GM18858 (cell line): ENCODE data around the gene CD101.
"Not testable (repeated sequence)": the region's sequence is repeated elsewhere in the genome, so short reads cannot be mapped to it uniquely, and the experiment has no call there.

Experiments
- ATAC-seq: cut with Tn5 transposase; IDR thresholded peaks from one replicate; pipeline ENCODE4 v1.9.1; 2021; ENCODE audit not compliant: unreplicated experiment

Gene CD101, protein sequence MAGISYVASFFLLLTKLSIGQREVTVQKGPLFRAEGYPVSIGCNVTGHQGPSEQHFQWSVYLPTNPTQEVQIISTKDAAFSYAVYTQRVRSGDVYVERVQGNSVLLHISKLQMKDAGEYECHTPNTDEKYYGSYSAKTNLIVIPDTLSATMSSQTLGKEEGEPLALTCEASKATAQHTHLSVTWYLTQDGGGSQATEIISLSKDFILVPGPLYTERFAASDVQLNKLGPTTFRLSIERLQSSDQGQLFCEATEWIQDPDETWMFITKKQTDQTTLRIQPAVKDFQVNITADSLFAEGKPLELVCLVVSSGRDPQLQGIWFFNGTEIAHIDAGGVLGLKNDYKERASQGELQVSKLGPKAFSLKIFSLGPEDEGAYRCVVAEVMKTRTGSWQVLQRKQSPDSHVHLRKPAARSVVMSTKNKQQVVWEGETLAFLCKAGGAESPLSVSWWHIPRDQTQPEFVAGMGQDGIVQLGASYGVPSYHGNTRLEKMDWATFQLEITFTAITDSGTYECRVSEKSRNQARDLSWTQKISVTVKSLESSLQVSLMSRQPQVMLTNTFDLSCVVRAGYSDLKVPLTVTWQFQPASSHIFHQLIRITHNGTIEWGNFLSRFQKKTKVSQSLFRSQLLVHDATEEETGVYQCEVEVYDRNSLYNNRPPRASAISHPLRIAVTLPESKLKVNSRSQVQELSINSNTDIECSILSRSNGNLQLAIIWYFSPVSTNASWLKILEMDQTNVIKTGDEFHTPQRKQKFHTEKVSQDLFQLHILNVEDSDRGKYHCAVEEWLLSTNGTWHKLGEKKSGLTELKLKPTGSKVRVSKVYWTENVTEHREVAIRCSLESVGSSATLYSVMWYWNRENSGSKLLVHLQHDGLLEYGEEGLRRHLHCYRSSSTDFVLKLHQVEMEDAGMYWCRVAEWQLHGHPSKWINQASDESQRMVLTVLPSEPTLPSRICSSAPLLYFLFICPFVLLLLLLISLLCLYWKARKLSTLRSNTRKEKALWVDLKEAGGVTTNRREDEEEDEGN

DNA sequence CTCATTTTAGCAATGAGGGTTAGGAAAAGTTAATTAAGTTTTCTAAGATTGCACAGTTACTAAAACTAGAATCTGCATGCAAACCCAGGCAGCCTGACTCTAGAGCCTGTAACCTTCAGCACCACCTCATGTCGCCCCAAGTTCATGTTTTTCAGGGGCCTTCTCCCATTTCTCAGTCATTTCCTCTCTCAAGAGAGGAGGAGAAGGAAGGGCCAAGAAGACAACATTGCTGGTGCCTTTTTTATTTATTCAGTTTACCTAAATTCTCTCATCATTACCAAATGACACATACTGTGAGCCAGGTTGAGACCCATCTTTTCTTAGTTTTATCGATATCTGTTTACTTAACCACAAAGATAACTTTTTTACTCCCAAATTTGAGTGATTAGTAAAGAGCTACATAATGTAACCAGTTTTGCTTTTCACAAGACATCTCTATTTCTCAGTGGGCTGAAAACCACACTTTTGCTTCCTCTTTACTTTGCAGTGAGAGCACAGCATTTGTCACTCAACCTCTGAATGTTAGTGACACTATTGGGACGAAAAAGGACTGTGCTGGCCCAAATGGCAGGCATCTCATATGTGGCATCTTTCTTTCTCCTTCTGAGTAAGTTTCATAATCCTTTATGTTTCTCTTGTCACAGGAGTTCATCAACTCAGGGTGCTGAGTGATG, at the start of gene CD101:
TSS of gene CD101 (plus strand) at position 507 of the 674 bp plus-strand sequence. CDS start at position 565, 58 bp downstream.
- ATAC-seq: peak; percentile 97

DNA sequence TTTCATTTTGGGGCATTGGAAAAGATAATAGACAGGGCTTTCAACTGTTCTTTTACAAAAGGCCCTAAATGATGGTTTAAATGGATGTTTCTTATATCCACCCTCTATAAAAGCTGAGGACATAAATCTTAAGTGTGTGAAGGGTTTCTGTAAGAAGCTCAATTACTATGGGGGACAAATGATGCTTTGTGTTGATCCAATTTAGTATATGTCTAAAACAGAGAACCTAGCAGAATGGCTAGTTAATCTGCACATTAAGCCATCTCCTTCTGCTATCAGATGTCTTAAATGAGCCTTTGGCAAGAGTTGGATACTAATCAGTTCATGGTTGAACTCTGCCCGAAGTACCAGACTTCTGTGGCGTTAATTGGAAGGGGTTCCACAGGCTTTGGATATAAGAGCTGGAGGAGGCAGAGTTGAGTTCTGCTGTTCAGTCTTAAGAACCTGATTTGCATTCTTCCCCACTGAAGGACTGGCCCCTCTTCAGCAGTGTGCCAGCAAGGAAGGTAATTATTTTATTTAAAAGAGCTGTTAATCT, 48.8 kb upstream of the CD101 start:
- no peak for ATAC-seq

DNA sequence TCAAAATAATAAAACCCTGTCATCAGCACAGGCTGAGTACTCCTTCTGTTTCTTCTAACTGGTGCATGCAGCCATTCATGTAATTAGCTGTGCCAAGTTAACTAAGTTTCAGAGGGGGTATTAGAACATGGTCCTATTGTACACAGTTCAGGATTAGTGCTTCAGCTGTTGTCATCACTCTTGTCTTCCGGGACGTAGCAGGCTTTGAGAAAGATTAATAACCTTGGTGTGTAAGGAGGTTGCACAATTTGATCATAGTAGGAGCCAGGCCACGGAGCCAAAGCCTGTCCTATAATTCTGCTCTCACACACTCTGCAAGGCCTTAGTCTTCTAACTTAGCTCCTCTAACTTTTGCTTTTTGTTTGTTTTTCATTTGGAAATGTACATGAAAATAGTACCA, 47.1 kb upstream of the CD101 start:
- no peak for ATAC-seq

DNA sequence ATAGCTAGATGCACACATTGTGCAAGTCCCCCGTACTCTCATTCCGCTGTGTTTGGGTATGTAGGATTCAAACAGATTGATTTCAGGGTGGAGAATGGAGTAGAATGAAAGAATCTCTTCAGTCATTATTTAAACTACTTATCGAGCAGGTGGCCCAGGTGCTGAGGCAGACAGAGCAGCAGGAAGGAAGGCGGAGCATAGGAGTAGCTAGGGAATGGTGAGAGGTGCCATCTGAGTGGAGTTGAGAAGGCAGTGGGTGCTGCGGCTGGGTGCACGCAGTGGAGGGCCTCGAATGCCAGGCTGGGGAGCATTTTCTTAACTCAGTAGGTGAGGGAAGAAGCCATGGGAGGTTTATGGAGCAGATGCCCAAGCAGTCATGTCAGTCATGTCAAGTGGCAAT, 45.2 kb upstream of the CD101 start:
- no peak for ATAC-seq

DNA sequence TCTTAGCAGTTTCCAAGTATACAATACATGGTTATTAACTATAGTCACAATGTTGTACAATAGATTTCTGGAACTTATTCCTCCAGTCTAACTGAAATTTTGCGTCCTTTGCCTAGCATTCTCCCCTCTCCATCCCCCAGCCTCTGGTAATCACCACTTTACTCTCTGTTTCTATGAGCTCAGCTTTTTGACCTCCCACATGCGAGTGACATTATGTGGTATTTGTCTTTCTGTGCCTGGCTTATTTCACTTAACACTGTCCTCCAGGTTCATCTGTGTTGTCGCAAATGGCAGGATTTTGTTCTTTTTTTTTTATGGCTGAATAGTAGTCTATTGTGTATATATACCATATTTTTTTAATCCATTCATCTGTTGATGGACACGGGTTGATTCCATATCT, 43.9 kb upstream of the CD101 start:
- no peak for ATAC-seq

DNA sequence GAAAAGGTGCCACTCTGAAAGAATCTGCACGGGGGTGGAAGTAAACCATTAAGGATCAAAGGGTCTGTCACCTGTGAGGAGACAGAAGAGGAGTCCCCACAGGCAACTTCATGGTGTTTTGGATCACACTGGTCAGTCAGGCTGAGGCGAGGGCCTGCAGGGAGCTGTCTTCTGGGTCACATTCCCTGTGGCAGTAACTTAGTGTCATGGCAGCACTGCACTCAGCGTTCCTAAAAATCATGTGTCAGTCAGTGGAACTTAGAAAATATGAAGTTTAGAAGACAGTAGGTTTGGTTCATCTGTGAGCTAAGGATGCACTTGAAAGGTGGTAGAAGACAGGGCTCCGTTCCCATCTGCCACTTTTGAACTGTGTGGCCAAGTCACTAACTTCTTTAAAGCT, 43.5 kb upstream of the CD101 start:
- ATAC-seq: no peak

DNA sequence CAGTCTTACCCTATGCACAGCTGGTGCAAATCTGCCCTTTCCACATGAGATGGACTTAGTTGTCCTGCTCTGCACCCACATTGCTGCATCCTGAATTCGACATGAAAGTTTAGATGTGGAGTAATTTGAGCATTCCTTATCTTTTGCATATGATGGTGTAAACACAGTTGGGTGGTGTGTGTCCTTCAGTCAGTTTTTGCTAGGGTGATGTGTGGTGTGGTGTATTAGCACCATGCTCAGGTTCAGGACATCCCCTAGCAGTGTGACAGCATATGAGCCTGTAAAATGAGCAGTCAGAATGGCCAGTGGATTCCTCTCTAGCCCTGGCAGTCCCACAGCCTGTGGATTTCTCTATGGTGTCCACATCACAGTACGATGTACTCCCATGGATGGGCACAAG, 42.6 kb upstream of the CD101 start:
- no peak for ATAC-seq

DNA sequence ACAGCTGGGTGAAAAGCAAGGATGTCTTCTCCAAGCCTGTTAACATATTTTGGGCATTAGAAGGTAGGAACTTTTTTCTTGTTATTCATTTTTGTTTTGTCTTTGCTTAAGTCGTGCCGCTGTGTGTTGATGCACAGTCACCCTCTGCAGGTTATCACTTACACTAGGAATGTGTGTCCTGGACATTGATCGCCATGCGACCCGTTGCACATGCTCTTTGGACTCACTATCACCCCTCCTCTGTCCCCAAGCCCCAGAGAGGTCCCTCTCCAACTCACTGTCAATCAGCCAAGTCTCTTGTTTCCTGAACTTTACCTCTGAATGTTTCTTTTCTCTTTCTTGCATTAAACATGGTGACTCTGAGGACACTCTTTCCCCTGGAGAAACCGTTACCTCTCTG, 40.0 kb upstream of the CD101 start:
- ATAC-seq: no peak

DNA sequence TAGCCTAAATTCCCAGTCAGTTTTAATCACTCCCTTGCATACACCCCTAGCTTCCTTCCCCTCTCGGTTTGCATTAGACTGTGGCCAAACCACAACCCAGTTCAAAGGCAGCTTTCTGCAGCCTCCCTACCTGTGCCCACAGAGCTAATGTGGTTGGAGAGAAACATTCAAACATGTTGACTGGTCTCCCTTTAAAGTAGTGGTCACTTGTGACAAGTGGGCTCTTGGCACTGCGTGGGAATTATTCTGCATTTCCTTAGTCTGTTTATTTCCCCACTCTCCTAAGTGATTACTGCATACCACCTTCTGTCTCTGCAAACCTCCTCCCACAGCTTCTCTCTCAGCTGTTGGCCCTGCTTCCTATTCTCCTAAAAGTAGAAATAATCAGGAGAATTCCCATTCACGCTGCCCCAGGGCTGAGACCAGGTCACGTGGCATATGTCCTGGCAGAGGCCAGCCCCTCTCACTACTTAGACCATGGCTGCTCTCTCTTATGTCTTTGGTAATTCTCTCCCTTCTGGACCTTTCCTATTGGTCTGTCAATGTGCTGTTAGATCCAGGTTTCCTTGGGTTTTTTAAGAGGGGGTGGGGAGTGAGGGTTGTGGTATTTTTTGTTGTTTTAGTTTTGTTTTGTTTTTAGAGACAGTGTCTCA, 38.4 kb upstream of the CD101 start:
- no peak for ATAC-seq

DNA sequence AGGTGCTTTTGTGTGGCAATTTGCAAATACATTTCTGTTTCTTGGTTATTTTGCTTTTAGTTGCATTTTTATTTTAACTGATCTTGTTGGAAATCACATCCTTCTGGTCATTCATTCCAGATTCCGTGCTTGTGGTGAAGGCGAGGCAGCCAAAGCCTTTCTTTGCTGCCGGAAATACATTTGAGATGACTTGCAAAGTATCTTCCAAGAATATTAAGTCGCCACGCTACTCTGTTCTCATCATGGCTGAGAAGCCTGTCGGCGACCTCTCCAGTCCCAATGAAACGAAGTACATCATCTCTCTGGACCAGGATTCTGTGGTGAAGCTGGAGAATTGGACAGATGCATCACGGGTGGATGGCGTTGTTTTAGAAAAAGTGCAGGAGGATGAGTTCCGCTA, 34.8 kb upstream of the CD101 start:
- no peak for ATAC-seq

DNA sequence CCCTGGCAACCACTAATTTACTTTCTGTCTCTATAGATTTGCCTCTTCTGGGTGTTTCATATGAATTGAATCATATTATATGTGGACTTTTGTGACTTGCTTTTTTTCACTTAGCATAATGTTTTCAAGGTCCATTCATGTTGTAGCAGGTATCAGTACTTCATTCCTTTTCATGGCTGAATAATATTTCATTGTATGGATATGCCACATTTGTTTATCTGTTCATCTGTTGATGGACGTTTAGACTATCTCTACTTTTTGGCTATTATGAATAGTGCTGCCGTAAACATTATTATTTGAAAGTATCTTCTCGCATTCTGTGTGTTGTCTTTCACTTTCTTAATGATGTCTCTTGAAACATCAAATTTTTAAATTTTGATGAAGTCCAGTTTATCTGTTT, 32.8 kb upstream of the CD101 start:
- no peak for ATAC-seq

DNA sequence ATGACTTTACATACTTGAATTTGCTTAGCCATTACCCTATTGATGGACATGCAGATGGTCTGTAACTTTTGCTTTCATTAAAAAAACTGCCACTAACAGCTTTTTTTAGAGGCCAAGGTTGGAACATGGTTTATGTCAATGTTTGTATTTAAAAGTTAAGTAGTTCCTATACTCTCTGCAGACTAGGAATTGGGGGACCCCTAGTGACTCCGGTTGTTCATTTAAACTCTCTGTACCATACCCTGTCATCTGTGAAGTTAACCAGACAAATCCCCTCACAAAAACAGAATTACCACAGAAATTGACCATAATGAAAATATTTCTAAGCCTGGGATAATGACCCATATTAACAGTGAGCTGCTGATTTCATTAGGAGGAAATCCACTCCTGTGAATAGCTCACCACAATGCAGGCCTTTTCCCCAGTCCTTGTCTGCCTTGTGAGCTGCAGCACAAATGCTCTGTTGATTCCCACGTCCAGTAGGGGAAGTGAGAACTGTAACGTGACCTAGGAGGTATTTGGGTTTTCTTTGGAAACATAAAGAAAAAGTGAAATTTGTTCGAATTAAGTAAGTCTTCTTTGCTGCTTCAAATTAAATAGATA, 30.2 kb upstream of the CD101 start:
- ATAC-seq: no peak

DNA sequence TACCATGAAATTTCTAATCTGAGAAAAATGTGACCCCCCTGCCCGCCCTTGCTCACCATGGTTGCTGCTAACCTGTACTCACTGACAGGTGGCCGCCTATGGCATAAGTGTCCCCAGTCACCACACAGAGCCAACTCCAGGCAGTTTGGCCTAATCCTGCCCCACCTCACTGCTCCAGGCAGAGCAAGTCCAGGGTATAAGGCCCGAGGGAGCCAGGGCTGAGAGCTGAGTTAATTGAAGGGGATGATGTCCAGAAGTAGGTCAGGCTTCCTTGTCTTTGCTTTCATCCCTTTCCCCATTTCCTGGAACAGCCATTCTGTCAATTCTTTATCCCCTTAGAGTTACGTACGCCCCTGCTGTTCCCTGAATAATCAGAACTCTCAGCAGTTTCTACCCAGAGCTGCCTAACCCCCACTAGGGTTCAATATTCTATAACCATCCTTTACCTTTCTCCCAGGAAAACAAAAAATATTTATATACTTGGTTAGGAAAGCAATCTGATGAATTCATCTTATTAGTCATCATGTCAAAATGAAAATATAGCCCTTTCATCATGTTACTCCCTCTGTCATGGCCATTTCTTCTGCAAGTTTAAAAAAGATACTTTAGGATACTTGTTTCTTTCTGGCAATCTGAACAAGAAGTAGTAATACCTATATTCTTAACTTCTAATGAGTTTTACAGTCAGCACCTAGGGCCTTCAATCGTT, 29.4 kb upstream of the CD101 start:
- no peak for ATAC-seq

DNA sequence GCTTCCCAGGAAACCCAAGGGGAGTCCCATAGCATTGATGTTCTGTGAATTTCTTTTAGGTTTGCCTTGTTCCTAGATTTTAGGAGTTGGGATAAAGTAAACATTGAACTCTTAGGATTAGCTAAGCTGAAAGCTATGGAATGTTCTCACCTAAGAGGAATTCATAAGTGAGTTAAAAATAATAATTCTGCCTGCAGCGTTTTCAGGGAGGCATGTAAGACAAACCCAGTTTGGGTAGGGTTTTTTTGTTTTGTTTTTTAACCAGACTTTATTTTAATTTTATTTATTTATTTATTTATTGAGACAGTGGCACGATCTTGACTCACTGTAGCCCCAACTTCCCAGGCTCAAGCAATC, 28.9 kb upstream of the CD101 start:
- ATAC-seq: no peak

DNA sequence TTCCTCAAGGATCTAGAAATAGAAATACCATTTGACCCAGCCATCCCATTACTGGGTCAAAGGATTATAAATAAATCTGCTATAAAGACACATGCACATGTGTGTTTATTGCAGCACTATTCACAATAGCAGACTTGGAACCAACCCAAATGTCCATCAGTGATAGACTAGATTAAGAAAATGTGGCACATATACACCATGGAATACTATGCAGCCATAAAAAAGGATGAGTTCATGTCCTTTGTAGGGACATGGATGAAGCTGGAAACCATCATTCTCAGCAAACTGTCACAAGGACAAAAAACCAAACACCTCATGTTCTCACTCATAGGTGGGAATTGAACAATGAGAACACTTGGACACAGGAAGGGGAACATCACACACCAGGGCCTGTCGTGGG, 21.3 kb upstream of the CD101 start:
- not testable (repeated sequence) for ATAC-seq

DNA sequence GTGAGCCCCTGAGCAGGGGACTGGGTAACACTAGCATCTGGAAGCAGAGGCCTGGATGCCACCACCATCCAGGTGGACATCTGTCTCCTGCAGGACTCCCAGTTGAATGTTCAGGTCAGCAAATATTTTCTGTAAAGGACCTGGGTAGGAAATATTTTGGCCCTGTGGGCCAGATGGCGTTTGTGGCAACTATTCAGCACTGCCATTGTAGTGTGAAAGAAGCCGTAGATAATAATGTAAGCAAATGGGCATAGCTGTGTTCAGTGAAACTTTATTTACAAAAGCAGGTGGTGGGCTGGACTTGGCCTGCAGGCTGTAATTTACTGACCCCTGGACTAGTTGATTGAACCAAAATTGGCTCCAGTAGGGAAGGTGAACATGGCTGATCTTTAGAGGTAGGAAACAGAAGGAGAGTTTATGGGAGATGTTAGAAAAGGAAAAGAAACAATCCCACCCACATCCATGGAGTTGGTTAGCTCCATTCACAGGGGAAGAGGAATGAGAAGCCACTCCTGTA, 20.0 kb upstream of the CD101 start:
- no peak for ATAC-seq

DNA sequence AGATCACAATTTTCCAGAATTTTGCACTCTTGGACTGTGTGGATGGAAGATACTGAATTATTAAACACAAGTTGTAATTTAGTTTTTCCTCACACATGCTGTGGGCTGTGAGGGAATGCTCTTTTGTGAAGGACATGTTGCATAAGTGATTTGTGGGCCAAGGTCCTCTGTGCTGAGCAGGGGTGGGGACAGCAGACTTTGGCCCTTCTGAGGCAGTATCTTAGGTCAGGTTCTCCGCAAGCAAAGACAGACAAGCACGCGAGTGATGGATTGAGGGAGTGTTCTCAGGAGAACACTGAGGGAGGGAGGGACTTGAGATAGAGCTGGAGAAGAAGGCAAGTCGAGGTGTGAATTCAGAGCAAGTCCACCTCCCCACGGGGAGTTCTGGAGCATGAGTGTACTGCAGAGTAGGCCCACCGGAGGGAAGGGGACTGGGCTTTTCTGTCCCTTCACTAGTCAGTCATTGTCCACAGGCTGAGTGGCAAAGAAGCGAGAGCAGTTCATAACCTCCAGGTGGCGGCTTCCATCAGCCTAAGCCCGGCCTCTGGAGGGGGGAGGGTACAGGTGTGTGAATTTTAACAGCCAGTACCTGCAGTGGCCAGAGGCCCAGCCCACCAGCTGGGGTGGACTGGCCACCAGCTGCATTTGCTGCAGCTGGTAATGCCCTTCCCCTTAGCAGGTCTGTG, 19.1 kb upstream of the CD101 start:
- ATAC-seq: no peak

DNA sequence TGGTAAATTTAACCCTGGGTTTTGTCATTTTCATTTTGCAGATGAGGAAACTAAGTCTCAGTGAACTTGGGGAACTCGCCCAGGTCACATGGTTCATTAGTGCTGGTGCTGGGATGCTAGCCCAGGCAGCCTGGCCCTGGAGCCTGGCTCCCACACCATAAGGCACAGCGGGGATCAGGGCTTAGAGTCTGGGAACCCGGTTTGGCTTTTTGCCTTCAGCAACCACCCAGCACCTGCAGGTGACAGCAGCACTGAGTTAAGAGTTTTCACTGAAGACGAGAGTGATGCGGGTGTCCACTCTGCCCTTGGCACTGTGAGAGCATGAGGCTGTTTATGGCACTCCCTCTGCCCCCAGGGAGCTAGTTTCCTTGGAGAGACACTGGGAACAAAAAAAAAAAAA, 18.4 kb upstream of the CD101 start:
- ATAC-seq: no peak

DNA sequence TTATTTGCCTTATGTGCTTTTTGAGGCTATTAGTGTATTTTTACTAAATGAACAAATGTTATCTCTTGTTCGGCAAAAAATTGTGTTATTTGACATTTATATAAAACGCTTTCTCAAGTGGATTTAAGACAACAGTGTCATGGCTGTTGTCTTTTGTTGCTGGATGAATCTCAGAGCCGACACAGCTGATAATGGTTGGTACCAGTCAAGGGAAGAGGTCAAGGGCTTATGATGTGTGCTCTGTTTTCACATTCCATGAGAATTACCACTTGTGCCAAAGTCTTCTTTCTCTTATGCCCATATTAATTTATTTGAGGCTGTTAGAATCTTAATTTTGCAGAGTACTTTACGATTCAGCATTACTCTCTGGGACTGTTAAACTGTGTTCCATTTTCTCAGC, 17.9 kb upstream of the CD101 start:
- no peak for ATAC-seq
